ENCODE results near the gene METTL16.

GRCh38 chr17:2383628-2384167 is 128.0 kb downstream of the METTL16 start:
- no peak for TF ChIP-seq CTCF (IDR thresholded peaks at IDR 0.05)
- no peak for TF ChIP-seq POLR2A (IDR thresholded peaks at IDR 0.05)
- TF ChIP-seq EP300 (IDR thresholded peaks at IDR 0.05), result no peak
